Astrocyte (in vitro differentiated cells and primary cell): ENCODE results near the gene CENPS.
"Not testable (repeated sequence)": the region's sequence is repeated elsewhere in the genome, so short reads cannot be mapped to it uniquely, and the experiment has no call there.

Experiments
- EZH2 ChIP-seq: IDR thresholded peaks from 2 replicates; pipeline ENCODE4 v1.6.1; 2012; ENCODE audit warnings: mild to moderate bottlenecking, low read length, inconsistent platforms; ENCODE audit not compliant: insufficient read depth
- TF ChIP-seq, protein P1 (sequence below): IDR thresholded peaks from 2 replicates; pipeline ENCODE4 v1.5.1; 2011; ENCODE audit warnings: low read depth, mild to moderate bottlenecking, inconsistent platforms, low read length, moderate library complexity; ENCODE audit not compliant: insufficient read depth

DNA sequence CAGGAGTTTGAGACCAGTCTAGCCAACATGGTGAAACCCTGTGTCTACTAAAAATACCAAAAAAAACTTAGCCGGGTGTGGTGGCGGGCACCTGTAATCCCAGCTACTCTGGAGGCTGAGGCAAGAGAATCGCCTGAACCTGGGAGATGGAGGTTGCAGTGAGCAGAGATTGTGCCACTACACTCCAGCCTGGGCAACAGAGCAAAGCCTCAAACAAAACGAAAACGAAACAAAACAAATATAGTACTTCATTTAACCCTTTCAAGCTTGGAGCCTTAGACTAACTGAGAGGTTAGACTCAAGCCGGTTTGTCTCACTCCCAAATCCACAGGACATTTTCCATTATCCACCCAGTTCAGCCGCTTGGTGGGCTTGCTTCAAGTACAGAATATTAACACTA lies 27.2 kb downstream of the CENPS start:
- TF ChIP-seq, protein P1, sequence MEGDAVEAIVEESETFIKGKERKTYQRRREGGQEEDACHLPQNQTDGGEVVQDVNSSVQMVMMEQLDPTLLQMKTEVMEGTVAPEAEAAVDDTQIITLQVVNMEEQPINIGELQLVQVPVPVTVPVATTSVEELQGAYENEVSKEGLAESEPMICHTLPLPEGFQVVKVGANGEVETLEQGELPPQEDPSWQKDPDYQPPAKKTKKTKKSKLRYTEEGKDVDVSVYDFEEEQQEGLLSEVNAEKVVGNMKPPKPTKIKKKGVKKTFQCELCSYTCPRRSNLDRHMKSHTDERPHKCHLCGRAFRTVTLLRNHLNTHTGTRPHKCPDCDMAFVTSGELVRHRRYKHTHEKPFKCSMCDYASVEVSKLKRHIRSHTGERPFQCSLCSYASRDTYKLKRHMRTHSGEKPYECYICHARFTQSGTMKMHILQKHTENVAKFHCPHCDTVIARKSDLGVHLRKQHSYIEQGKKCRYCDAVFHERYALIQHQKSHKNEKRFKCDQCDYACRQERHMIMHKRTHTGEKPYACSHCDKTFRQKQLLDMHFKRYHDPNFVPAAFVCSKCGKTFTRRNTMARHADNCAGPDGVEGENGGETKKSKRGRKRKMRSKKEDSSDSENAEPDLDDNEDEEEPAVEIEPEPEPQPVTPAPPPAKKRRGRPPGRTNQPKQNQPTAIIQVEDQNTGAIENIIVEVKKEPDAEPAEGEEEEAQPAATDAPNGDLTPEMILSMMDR: not testable (repeated sequence)
- TF ChIP-seq EZH2: not testable (repeated sequence)
